HL-60 (cell line): ENCODE results near the gene SMTNL1.

Experiments
- DNase-seq, 2 experiments: peaks; one replicate each; pipeline ENCODE4 v3.0.0-alpha.2; 2010 to 2020; ENCODE audit warnings: low read depth in 1 of 2, low spot score in 1 of 2
- H3K27ac ChIP-seq: fragments of 250-450 bp; sonication (Bioruptor Pico); replicated peaks from 2 replicates; pipeline ENCODE4 v1.5.1; 2020; ENCODE audit warnings: mild to moderate bottlenecking, moderate library complexity
- H3K27me3 ChIP-seq: fragments of 250-450 bp; sonication (Bioruptor Pico); 2 replicates; pipeline ENCODE4 v1.5.1; 2021; ENCODE audit warnings: mild to moderate bottlenecking, moderate library complexity; ENCODE audit not compliant: insufficient read depth, poor library complexity, severe bottlenecking
- H3K4me3 ChIP-seq: replicated peaks from 2 replicates; pipeline ENCODE4 v1.5.1; 2011; ENCODE audit warnings: mild to moderate bottlenecking, control low read depth, low read length; ENCODE audit not compliant: insufficient read depth
- CTCF ChIP-seq: IDR thresholded peaks from one replicate; pipeline ENCODE4 v1.5.1; 2011; ENCODE audit warnings: low read length, control low read depth, inconsistent platforms; ENCODE audit not compliant: insufficient read depth
- GABPA ChIP-seq: IDR thresholded peaks from 2 replicates; pipeline ENCODE4 v1.6.1; 2012; ENCODE audit warnings: low read depth
- POLR2AphosphoS5 ChIP-seq: IDR thresholded peaks from 2 replicates; pipeline ENCODE4 v1.6.1; 2012; ENCODE audit warnings: low read depth
- REST ChIP-seq: IDR thresholded peaks from 2 replicates; pipeline ENCODE4 v1.6.1; 2012; ENCODE audit warnings: low read depth; ENCODE audit not compliant: insufficient replicate concordance
- SPI1 ChIP-seq: IDR thresholded peaks from 2 replicates; pipeline ENCODE4 v1.6.1; 2012; ENCODE audit warnings: low read depth, mild to moderate bottlenecking, borderline replicate concordance

The SMTNL1 gene

GRCh38 chr11:57544566-57544965 is 7.2 kb downstream of the SMTNL1 start:
- no peak overlapping the region for H3K27ac ChIP-seq
- no peak for DNase-seq
- TF ChIP-seq POLR2AphosphoS5: no peak
- TF ChIP-seq GABPA: no peak
- no peak for TF ChIP-seq SPI1

GRCh38 chr11:57545883-57546282 is 8.5 kb downstream of the SMTNL1 start:
- no peak for TF ChIP-seq SPI1
- TF ChIP-seq GABPA: no peak
- TF ChIP-seq CTCF: no peak
- TF ChIP-seq POLR2AphosphoS5: no peak
- TF ChIP-seq REST: no peak

More at GRCh38 chr11:57544566-57544965, 7.2 kb downstream of the SMTNL1 start:
- H3K4me3 ChIP-seq: no peak overlapping the region
- H3K27me3 ChIP-seq: no peaks in the 10 kb centered on the region

GRCh38 chr11:57546451-57546850 is 9.1 kb downstream of the SMTNL1 start:
- no peak for DNase-seq
- TF ChIP-seq REST (no peak), GABPA (no peak), CTCF (no peak), SPI1 (no peak)
- Histone ChIP-seq H3K4me3 (no peak overlapping the region), H3K27ac (no peak overlapping the region), H3K27me3 (no peaks in the 10 kb centered on the region)

More at GRCh38 chr11:57545883-57546282, 8.5 kb downstream of the SMTNL1 start:
- DNase-seq: no peak
- H3K4me3 ChIP-seq: no peak overlapping the region
- H3K27me3 ChIP-seq: no peaks in the 10 kb centered on the region
- H3K27ac ChIP-seq: no peak overlapping the region

GRCh38 chr11:57546869-57547475 is 9.6 kb downstream of the SMTNL1 start:
- TF ChIP-seq SPI1 (no peak), REST (no peak), CTCF (no peak), GABPA (no peak), POLR2AphosphoS5 (no peak)
- no peak overlapping the region for H3K4me3 ChIP-seq
- H3K27me3 ChIP-seq: no peaks in the 10 kb centered on the region
- H3K27ac ChIP-seq: no peak overlapping the region
- DNase-seq: no peak
